ENCODE results near the gene CLEC16A. TPM values are rescaled to one million over a fixed set of nuclear protein-coding genes. Genes with fewer than 3 reads are reported as not detected.
A peak's percentile ranks its signal among the peaks of the same experiment; 100 is the strongest.

CLEC16A gene
- total and polyA plus RNA-seq, 9 of the 15 experiments (the other 6 are each of a cell fraction or from before 2014, with no cell fraction given) = 1.00 to 22.3 (median 10.0) TPM

DNA sequence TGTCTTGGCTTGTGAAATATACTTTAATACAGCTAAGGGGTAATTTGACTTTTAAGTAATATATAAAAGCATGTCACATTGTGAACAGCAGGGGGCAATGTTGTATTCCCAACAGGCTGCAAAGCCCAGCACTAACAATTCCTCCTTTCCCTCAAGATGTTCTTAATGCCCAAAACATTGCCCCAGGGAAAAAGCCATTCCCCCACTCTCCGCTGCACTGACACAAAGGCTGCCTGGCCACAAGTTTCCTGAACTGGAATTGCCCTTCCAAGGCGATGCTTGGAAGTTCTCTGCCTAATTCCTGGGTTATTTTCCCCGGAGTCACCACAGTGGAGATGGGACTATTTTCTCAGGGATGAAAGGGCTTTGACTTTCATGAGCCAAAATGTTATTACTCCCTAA is 27.2 kb downstream of the CLEC16A start:
- Histone ChIP-seq H3K4me3 (no peak overlapping the region), H3K27ac (ENCODE audit: extremely low read depth, low read depth, low read length) (peak overlapping the region; percentile 63; the same call in 1 of the 3 replicates), H3K4me1 (replicated peaks in 1 of 2; ENCODE audit: control insufficient read depth in 2 of 2, insufficient read depth in 2 of 2, low read length in 2 of 2) (peaks cover 19 to 22% of the 10 kb centered on the region in 2 experiments), H3K9me3 (replicated peaks; ENCODE audit: control insufficient read depth, insufficient read depth, low read depth, low read length) (no peaks in the 10 kb centered on the region), H3K9me1 (ENCODE audit: control insufficient read depth, insufficient read depth, low read length) (peaks cover 4% of the 10 kb centered on the region), H4K20me1 (replicated peaks; ENCODE audit: control insufficient read depth, insufficient read depth, low read length) (0 out of 2 replicates have a peak, but pooled peaks cover 6% of the 10 kb centered on the region), H3K79me2 (ENCODE audit: control insufficient read depth, insufficient read depth, low read length) (no peaks in the 10 kb centered on the region), H2AFZ (ENCODE audit: low read depth, low read length) (no peak overlapping the region), H3K36me3 (ENCODE audit: control insufficient read depth, insufficient read depth, low read length) (peaks cover 46% of the 10 kb centered on the region), H3K9ac (ENCODE audit: insufficient read depth in 1 of 2, low read depth in 2 of 2, low read length in 2 of 2) (no peak overlapping the region), H3K4me2 (ENCODE audit: insufficient read depth, low read length) (peak overlapping the region; percentile 36; the same call in 1 of the 2 replicates), H3K27me3 (ENCODE audit: control insufficient read depth in 2 of 2, insufficient read depth in 2 of 2, low read length in 2 of 2) (no peaks in the 10 kb centered on the region)
- no TSS peak for BruUV-seq (replicated peaks)
- no peak for FAIRE-seq
- ChIA-PET POLR2A (interaction anchor here (0.7 to 2.7 kb wide), 5 partner anchors 276 to 389 kb away, joined by 3 to 23 read pairs (median 3); partner anchors contain the start of gene SOCS1), CTCF (ENCODE audit: low intra/inter-chr PET ratio) (interaction anchor here (0.8 to 4.7 kb wide), 6 partner anchors 11 to 384 kb away, joined by 3 to 58 read pairs (median 4); partner anchors contain the start of gene SOCS1)
- WGBS (ENCODE audit: insufficient coverage, low coverage, missing lambda C conversion rate) = 7% methylated on average over 3 of the region's 3 CpGs
- DNase-seq (ENCODE audit: extremely low read depth in 1 of 4, low spot score in 3 of 4) = peak; percentile 35 to 83 (median 50)
- peak; percentile 68 for ATAC-seq
- in situ Hi-C loops (cut with MboI) = loop anchor here (25.0 kb wide), 2 partner anchors 566 to 691 kb away; partner anchors contain the start of gene SNN
- intact Hi-C loops (cut with micrococcal nuclease) = loop anchor here (5.0 kb wide), 1 partner anchor 191 kb away; no protein-coding TSS in a partner anchor
- TF ChIP-seq, protein P1, sequence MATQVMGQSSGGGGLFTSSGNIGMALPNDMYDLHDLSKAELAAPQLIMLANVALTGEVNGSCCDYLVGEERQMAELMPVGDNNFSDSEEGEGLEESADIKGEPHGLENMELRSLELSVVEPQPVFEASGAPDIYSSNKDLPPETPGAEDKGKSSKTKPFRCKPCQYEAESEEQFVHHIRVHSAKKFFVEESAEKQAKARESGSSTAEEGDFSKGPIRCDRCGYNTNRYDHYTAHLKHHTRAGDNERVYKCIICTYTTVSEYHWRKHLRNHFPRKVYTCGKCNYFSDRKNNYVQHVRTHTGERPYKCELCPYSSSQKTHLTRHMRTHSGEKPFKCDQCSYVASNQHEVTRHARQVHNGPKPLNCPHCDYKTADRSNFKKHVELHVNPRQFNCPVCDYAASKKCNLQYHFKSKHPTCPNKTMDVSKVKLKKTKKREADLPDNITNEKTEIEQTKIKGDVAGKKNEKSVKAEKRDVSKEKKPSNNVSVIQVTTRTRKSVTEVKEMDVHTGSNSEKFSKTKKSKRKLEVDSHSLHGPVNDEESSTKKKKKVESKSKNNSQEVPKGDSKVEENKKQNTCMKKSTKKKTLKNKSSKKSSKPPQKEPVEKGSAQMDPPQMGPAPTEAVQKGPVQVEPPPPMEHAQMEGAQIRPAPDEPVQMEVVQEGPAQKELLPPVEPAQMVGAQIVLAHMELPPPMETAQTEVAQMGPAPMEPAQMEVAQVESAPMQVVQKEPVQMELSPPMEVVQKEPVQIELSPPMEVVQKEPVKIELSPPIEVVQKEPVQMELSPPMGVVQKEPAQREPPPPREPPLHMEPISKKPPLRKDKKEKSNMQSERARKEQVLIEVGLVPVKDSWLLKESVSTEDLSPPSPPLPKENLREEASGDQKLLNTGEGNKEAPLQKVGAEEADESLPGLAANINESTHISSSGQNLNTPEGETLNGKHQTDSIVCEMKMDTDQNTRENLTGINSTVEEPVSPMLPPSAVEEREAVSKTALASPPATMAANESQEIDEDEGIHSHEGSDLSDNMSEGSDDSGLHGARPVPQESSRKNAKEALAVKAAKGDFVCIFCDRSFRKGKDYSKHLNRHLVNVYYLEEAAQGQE (IDR thresholded peaks at IDR 0.05; ENCODE audit: borderline replicate concordance) = peak; percentile 90
- TF ChIP-seq, protein P1 (CRISPR knock-in tag; IDR thresholded peaks at IDR 0.05; ENCODE audit: low read depth) = no peak
- peak; percentile 91 for TF ChIP-seq SMC3 (conservative IDR thresholded peaks at IDR 0.05; ENCODE audit: insufficient read depth, low read depth, low read length)
- peak; percentile 7 for TF ChIP-seq ASH1L (IDR thresholded peaks at IDR 0.05; ENCODE audit: borderline replicate concordance, low read depth, partially characterized antibody)
- peak; percentile 88 for TF ChIP-seq ARID2 (IDR thresholded peaks at IDR 0.05)
- no peak for TF ChIP-seq CREM (IDR thresholded peaks at IDR 0.05; ENCODE audit: low read depth)
- 0 out of 2 replicates have a peak, but pooled peaks have one; percentile 21 for TF ChIP-seq MYC (IDR thresholded peaks at IDR 0.05; ENCODE audit: low read depth, low read length)
- no peak for TF ChIP-seq MYC (CRISPR knock-in tag; IDR thresholded peaks at IDR 0.05; ENCODE audit: borderline replicate concordance, low read depth)
- TF ChIP-seq NRF1 (conservative IDR thresholded peaks at IDR 0.05 in 1 of 2, IDR thresholded peaks at IDR 0.05 in 1 of 2) = 0 out of 4 replicates have a peak, but pooled peaks of 1 of the 2 experiments have one; percentile 4
- TF ChIP-seq, protein P2, sequence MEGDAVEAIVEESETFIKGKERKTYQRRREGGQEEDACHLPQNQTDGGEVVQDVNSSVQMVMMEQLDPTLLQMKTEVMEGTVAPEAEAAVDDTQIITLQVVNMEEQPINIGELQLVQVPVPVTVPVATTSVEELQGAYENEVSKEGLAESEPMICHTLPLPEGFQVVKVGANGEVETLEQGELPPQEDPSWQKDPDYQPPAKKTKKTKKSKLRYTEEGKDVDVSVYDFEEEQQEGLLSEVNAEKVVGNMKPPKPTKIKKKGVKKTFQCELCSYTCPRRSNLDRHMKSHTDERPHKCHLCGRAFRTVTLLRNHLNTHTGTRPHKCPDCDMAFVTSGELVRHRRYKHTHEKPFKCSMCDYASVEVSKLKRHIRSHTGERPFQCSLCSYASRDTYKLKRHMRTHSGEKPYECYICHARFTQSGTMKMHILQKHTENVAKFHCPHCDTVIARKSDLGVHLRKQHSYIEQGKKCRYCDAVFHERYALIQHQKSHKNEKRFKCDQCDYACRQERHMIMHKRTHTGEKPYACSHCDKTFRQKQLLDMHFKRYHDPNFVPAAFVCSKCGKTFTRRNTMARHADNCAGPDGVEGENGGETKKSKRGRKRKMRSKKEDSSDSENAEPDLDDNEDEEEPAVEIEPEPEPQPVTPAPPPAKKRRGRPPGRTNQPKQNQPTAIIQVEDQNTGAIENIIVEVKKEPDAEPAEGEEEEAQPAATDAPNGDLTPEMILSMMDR (IDR thresholded peaks at IDR 0.05 in 2 of 3, conservative IDR thresholded peaks at IDR 0.05 in 1 of 3; ENCODE audit: insufficient read depth in 2 of 3, low read depth in 1 of 3, low read length in 3 of 3) = peak; percentile 68 to 92 (median 69)
- peak; percentile 92 to 96 for TF ChIP-seq RAD21 (CRISPR knock-in tag; conservative IDR thresholded peaks at IDR 0.05 in 1 of 2, IDR thresholded peaks at IDR 0.05 in 1 of 2)
- TF ChIP-seq STAG1 (CRISPR knock-in tag; IDR thresholded peaks at IDR 0.05; ENCODE audit: borderline replicate concordance) = peak; percentile 78; the same call in 1 of the 2 replicates

Measured in K562 (cell line).